ENCODE measurements around the gene CHAD. TPM values are rescaled to one million over a fixed set of nuclear protein-coding genes. Genes with fewer than 3 reads are reported as not detected.
A peak's percentile ranks its signal among the peaks of the same experiment; 100 is the strongest.

The CHAD gene
- not detected for total RNA-seq (ENCODE audit: insufficient read depth, low replicate concordance)

GRCh38 chr17:50468304-50469207 is at the start of gene CHAD:
Gene CHAD, minus strand, starts transcription at chr17:50468880. Its CDS starts 67 bp downstream, at chr17:50468813.
- DNase-seq (ENCODE audit: low spot score): peak; percentile 13

- DNase-seq (ENCODE audit: low spot score): no peak
Measured at GRCh38 chr17:50517504-50518383, 49.1 kb upstream of the CHAD start.

- DNase-seq (ENCODE audit: low spot score): no peak
Measured at GRCh38 chr17:50517011-50517410, 48.3 kb upstream of the CHAD start.

DNA sequence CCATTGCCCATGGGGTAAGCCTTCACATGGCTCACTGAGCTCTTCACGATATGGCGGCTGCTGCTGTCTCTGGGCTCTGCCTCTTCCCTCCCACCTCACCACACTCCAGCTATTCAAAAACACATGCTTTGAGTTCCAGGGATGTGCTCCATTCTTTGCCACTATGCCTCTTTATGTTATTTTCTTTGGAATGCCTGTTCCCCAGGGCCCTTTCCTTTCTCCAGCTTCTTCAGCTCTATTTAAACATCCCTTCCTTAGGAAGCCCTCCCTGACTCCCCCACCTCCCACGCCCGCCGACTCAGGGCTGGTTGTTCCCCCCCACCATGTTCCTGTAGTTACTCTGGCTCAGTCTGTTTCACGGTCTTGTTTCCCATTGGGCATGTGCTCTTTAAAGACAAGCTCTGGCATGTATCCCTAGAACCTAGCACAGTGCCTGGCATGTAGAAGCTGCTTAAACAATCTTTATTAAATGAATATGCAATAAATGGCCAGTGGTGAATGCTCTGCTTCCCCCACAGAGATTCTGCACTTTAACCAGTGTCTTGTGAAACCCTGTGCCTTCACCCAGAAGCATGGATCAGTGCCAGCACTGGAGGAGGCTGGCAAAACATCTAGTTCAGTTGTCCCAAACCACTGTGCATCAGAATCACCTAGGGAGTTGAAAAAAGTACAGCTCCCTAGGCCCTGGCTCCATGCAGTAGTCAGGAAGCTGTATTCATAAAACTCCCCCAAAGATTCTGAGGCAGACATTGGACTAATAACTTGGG is 46.4 kb upstream of the CHAD start:
- DNase-seq (ENCODE audit: low spot score): no peak

- DNase-seq (ENCODE audit: low spot score): no peak
Measured at GRCh38 chr17:50514388-50514787, 45.7 kb upstream of the CHAD start.

- DNase-seq (ENCODE audit: low spot score): no peak
Measured at GRCh38 chr17:50513495-50513894, 44.8 kb upstream of the CHAD start.

DNA sequence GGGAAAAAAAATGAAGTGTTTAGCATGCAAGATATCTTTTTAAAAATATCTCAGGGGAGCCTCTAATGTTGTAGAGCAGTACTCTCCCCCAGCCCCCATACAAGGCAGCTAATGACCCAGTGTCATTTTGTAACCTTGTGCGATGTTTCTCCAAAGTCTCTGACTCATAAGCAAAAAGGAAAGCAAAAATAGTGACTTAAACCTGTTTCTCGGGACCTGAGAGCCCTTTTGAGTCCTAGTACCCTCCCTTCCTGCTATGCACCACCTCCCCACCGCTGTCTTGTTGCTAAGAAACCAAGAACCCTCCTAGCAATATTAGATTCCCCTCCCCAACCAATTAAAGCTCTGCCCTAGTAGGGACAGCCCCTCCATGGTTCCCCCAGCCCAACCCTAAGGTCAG is 42.4 kb upstream of the CHAD start:
- peak; percentile 39 for DNase-seq (ENCODE audit: low spot score)

- no peak for DNase-seq (ENCODE audit: low spot score)
Measured at GRCh38 chr17:50508573-50509460, 40.1 kb upstream of the CHAD start.

- DNase-seq (ENCODE audit: low spot score): peak; percentile 79
Measured at GRCh38 chr17:50507871-50508572, 39.3 kb upstream of the CHAD start, which contains the start of gene MYCBPAP. Gene MYCBPAP, plus strand, starts transcription at chr17:50508439. Its CDS starts 236 bp downstream, at chr17:50508675.

DNA sequence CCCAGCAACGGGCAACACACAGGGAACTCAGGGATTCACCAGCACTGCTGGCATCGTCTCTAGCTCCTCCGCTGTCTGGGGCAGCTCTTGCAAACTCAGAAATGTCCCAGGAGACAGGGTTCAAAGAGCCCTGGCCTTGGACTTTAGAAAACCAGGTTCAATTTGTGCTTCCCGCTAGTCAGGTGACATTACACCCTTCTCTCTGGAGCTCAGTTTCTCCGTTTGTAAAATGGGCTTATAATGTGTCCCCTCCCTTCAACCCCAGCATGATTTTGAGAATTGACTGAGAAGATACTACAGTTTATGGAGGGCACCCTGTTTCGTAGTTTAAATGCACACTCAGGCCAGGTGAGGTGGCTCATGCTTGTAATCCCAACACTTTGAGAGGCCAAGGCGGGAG is 37.6 kb upstream of the CHAD start:
- no peak for DNase-seq (ENCODE audit: low spot score)

- no peak for DNase-seq (ENCODE audit: low spot score)
Measured at GRCh38 chr17:50505591-50506130, 37.0 kb upstream of the CHAD start.

DNA sequence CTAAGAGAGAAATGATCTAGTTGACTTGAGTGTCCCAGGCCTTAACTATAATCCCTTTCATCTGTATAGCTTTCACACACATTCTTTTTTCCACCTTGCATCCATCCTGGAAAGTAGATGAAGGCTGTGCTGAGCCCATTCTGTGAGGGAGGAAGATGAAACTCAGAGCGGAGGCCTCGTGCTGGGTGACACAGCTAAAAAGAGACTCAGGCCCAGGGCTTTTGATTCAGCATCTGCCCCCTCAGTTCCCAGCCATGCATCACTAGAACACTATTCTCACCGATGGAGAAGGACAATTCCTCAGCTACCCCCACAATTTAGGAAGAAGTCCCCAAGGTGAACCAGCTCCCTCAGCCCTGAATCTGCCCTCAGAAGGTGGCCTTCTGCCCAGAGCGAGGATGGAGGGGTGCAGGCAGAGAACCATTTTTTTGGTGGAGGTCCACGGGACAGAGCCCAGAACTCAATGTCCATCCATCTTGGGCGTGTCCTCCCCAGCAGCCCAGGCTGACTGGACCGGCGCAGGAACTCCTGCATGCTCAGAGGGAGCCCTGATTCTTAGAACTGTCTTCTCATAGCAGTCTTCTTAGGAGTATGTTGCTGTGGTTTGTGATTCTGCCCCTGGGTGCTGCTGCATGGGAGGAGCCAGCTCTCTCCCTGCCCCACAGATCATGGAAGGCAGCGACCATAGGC is 33.8 kb upstream of the CHAD start:
- no peak for DNase-seq (ENCODE audit: low spot score)

DNA sequence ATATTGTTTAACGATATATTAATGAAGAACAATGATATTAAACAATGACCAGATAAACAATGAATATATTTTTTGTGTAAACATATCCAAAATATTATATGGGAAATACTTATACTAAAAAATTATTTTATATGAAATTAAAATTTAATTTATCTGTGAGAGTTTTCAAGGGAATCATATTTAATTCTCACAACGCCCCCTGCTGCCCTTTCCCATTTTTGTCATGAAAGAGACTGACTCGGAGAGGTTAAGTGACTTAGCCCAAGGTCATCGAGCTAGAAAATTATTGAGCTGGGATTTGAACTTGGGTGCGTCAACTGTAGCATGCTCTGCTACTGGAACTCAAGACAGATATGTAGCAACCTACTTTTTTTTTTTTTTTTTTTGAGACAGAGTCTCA is 32.4 kb upstream of the CHAD start:
- no peak for DNase-seq (ENCODE audit: low spot score)

GRCh38 chr17:50499721-50500120 is 31.0 kb upstream of the CHAD start:
- no peak for DNase-seq (ENCODE audit: low spot score)

DNA sequence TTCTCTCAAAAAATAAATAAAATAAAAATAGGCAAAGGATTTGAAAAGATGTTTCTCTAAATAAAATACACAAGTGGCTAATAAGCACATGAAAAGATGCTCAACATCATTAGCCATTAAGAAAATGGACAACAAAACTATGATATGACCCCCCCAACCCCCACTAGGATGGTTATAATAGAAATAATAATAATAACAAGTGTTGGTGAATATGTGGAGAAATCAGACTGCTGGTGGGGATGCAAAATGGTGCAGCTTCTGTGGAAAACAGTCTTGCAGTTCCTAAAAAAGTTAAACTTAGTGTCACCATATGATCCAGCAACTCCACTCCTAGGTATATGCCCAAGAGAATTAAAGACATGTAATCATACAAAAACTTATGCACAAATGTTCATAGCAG is 30.6 kb upstream of the CHAD start:
- no peak for DNase-seq (ENCODE audit: low spot score)

DNA sequence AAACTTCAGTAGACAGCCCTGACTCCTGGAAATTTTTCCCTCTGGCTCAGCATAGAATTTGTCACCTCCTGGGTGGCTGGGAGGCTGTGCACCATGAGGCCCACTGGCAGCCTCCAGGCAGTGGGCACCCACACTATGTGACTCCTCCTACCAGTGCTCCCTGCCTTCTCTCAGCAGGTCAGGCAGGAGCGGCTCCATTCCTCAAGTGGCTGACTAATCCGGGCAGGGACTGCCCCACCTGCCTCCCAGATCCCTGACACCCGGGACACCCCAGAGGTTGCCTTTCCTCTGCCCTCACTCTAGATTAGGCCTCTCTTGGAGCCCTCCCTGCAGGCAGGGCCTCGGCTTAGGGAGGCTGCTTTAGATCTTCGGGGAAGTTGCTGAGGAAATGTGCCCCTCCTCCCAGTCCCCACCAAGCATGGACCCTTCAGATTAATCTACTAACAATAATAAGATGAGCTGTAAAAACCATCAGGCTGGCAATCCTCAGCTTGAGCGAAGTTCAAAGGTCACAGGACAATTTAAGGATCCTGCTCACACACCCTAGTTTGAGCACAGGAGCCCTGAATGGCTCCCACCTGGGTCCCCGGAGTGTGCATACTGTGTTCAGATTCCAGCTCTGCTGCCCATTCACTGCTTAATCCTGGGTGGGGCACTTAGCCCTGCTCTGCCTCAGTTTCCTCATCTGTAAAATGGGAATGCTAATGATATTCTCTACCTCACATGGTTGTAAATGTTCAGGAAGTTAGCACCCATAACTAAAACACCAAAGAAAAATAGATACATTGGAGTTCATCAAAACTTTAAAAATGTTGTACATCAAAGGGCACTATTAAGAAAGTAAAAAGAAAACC is 29.6 kb upstream of the CHAD start:
- DNase-seq (ENCODE audit: low spot score): no peak

DNA sequence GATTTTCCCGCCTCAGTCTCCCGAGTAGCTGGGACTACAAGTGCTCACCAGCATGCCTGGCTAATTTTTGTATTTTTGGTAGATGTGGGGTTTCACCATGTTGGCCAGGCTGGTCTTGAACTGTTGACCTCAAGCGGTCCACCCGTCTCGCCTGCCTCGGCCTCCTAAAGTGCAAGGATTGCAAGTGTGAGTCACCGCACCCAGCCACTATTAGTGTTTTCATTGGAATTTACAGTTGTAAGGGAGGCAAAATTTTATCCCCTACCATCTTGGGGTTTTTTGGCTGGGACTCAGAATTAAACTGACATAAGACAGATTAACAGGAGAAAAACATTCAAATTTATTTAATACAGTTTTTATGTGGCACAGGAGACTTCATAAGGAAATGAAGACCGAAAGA is 27.2 kb upstream of the CHAD start:
- no peak for DNase-seq (ENCODE audit: low spot score)

GRCh38 chr17:50495217-50495823 is 26.6 kb upstream of the CHAD start:
- DNase-seq (ENCODE audit: low spot score): no peak

Measured in umbilical cord (tissue), 2 donors.